Activated T-cell treated with anti-CD3 and anti-CD28 coated beads, Interleukin-2, amount 50 U/mL, for 48 hours (primary cell): ENCODE data around the gene KLHL33.
A peak's percentile ranks its signal among the peaks of the same experiment; 100 is the strongest.
"Not testable (repeated sequence)": the region's sequence is repeated elsewhere in the genome, so short reads cannot be mapped to it uniquely, and the experiment has no call there.

Source experiments
- DNase-seq, 2 experiments: peaks; one replicate each; pipeline ENCODE4 v3.0.0-alpha.2; 2020

KLHL33 gene

GRCh38 chr14:20435582-20436362 lies at the start of gene KLHL33:
Gene KLHL33 (minus strand): TSS chr14:20436166. CDS start chr14:20435811, 355 bp downstream.
- no peak for DNase-seq

- no peak for DNase-seq
Measured at GRCh38 chr14:20482382-20482781, 46.4 kb upstream of the KLHL33 start.

- no peak for DNase-seq
Measured at GRCh38 chr14:20478894-20479293, 42.9 kb upstream of the KLHL33 start.

- no peak for DNase-seq
Measured at GRCh38 chr14:20477211-20477876, 41.4 kb upstream of the KLHL33 start.

GRCh38 chr14:20476776-20477175 lies 40.8 kb upstream of the KLHL33 start:
- DNase-seq, result no peak

GRCh38 chr14:20472536-20473169 lies 36.7 kb upstream of the KLHL33 start:
- no peak for DNase-seq

- no peak for DNase-seq
Measured at GRCh38 chr14:20470603-20470901, 34.6 kb upstream of the KLHL33 start.

- peak; percentile 72 to 73 for DNase-seq
Measured at GRCh38 chr14:20469890-20470602, 34.1 kb upstream of the KLHL33 start.

GRCh38 chr14:20469242-20469889 lies 33.4 kb upstream of the KLHL33 start, which contains the start of gene PNP:
Gene PNP (plus strand): TSS chr14:20469406. CDS start chr14:20469525, 119 bp downstream.
- peak; percentile 89 to 91 for DNase-seq

- no peak for DNase-seq
Measured at GRCh38 chr14:20468764-20469241, 32.8 kb upstream of the KLHL33 start.

GRCh38 chr14:20461225-20462141 lies 25.5 kb upstream of the KLHL33 start, which contains the start of gene PIP4P1:
Gene PIP4P1 (minus strand): TSS chr14:20461434. CDS start chr14:20461325, 109 bp downstream.
- peak; percentile 96 to 98 for DNase-seq

GRCh38 chr14:20460458-20461224 lies 24.7 kb upstream of the KLHL33 start:
- peak; percentile 30 to 38 for DNase-seq

- no peak for DNase-seq
Measured at GRCh38 chr14:20458031-20458789, 22.2 kb upstream of the KLHL33 start.

- DNase-seq, result no peak
Measured at GRCh38 chr14:20456971-20457370, 21.0 kb upstream of the KLHL33 start.

GRCh38 chr14:20455355-20456300 lies 19.7 kb upstream of the KLHL33 start:
- DNase-seq, result no peak

GRCh38 chr14:20454516-20455354 lies 18.8 kb upstream of the KLHL33 start, which contains the start of the genes APEX1 and OSGEP:
Gene APEX1 (plus strand): TSS chr14:20455226. CDS start chr14:20455646, 420 bp downstream.
Gene OSGEP (minus strand): TSS chr14:20454812. CDS start chr14:20454683, 129 bp downstream.
- DNase-seq, result peak; percentile 97 to 98

- not testable (repeated sequence) for DNase-seq
Measured at GRCh38 chr14:20452831-20453230, 16.9 kb upstream of the KLHL33 start.
